ENCODE measurements around the gene MYH6. TPM values are rescaled to one million over a fixed set of nuclear protein-coding genes. Genes with fewer than 3 reads are reported as not detected.

MYH6 gene
- total RNA-seq, 1 donor from 2014 or later = 1,823 TPM

DNA sequence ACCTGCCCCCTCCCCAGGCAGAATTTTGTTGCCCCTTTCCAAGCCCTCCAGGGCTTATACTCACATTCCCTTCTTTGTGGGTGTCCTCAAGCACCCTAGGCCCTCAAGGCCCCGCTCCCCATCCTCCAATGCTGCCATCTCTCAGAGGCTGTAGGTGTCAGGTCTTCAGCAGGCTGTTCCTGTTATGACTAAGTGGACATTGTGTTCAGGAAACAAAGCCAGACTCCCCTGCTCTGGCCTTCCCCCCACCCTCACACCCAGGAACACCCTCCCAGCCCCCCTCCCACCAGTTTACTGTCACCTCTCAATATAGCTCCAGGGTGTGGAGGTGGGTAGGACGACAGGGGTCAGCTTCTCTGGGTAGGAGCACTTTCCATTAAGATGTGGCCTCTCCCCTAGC, 1.4 kb upstream of the MYH6 start:
- intact Hi-C loops (cut with micrococcal nuclease) = no loop called here
- H3K27me3 ChIP-seq (ENCODE audit: low read depth) = peaks cover 5% of the 10 kb centered on the region
- H3K4me3 ChIP-seq = peak overlapping the region; percentile 65
- TF ChIP-seq, protein P1, sequence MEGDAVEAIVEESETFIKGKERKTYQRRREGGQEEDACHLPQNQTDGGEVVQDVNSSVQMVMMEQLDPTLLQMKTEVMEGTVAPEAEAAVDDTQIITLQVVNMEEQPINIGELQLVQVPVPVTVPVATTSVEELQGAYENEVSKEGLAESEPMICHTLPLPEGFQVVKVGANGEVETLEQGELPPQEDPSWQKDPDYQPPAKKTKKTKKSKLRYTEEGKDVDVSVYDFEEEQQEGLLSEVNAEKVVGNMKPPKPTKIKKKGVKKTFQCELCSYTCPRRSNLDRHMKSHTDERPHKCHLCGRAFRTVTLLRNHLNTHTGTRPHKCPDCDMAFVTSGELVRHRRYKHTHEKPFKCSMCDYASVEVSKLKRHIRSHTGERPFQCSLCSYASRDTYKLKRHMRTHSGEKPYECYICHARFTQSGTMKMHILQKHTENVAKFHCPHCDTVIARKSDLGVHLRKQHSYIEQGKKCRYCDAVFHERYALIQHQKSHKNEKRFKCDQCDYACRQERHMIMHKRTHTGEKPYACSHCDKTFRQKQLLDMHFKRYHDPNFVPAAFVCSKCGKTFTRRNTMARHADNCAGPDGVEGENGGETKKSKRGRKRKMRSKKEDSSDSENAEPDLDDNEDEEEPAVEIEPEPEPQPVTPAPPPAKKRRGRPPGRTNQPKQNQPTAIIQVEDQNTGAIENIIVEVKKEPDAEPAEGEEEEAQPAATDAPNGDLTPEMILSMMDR (IDR thresholded peaks at IDR 0.05; ENCODE audit: borderline replicate concordance) = no peak
- peak overlapping the region; percentile 91 for H3K27ac ChIP-seq (replicated peaks)
- DNase-seq = peak; percentile 39
- no peaks in the 10 kb centered on the region for H3K9me3 ChIP-seq (replicated peaks)
- peaks cover 25% of the 10 kb centered on the region for H3K4me1 ChIP-seq
- peaks cover 32% of the 10 kb centered on the region for H3K36me3 ChIP-seq

DNA sequence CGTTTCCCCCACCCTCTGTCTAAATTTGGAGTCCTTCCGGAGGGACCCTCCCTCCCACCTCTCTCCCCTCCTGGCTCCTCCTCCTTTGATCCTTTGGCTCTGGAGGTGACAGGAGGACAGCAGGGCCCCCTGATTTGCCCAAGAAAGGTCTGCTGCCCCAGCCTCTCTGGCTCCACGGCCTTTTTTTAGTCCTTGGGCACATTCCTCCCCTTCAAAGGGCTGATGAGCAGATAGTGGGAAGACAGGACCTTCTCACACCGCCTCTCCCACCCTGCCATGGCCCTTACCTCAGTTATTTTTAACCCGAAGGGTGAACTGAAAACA, 196 bp upstream of the MYH6 start:
- H3K27ac ChIP-seq (replicated peaks) = peak overlapping the region; percentile 91

GRCh38 chr14:23406725-23407355, 1.2 kb downstream of the MYH6 start:
- DNase-seq = peak; percentile 13
- H3K36me3 ChIP-seq = peaks cover 43% of the 10 kb centered on the region
- peaks cover 44% of the 10 kb centered on the region for H3K4me1 ChIP-seq
- no peaks in the 10 kb centered on the region for H3K9me3 ChIP-seq (replicated peaks)
- TF ChIP-seq, protein P1 (IDR thresholded peaks at IDR 0.05; ENCODE audit: borderline replicate concordance) = no peak
- H3K4me3 ChIP-seq = peak overlapping the region; percentile 65
- peak overlapping the region; percentile 91 for H3K27ac ChIP-seq (replicated peaks)
- intact Hi-C loops (cut with micrococcal nuclease) = no loop called here
- peaks cover 11% of the 10 kb centered on the region for H3K27me3 ChIP-seq (ENCODE audit: low read depth)

More for the DNA sequence above, 196 bp upstream of the MYH6 start:
- Histone ChIP-seq H3K4me3 (peak overlapping the region; percentile 65), H3K4me1 (peaks cover 36% of the 10 kb centered on the region), H3K9me3 (replicated peaks) (no peaks in the 10 kb centered on the region), H3K27me3 (ENCODE audit: low read depth) (peaks cover 5% of the 10 kb centered on the region), H3K36me3 (peaks cover 34% of the 10 kb centered on the region)
- intact Hi-C loops (cut with micrococcal nuclease) = no loop called here
- peak; percentile 31 for DNase-seq
- TF ChIP-seq, protein P1 (IDR thresholded peaks at IDR 0.05; ENCODE audit: borderline replicate concordance) = no peak

DNA sequence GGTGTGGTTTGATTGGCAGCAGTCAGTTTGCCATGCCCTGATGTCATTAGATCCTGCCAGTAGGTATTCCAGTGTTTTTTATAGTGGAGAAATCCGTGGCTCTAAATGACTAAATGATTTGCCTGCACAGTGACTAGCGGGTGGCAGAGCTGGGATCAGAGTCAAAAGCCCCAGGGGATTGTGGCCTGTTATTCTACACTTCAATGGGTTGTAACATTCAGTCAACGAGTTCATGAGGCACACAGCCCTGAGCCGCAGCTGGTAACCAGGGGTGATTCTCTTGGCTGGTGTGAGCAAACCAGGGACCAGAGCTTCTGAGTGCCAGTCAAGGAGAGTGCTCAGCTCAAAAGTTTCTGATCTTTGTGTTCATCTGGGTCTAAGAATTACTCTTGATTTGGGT, 1.8 kb downstream of the MYH6 start:
- H3K4me3 ChIP-seq = peak overlapping the region; percentile 65
- H3K27ac ChIP-seq (replicated peaks) = peak overlapping the region; percentile 91
- peaks cover 11% of the 10 kb centered on the region for H3K27me3 ChIP-seq (ENCODE audit: low read depth)

DNA sequence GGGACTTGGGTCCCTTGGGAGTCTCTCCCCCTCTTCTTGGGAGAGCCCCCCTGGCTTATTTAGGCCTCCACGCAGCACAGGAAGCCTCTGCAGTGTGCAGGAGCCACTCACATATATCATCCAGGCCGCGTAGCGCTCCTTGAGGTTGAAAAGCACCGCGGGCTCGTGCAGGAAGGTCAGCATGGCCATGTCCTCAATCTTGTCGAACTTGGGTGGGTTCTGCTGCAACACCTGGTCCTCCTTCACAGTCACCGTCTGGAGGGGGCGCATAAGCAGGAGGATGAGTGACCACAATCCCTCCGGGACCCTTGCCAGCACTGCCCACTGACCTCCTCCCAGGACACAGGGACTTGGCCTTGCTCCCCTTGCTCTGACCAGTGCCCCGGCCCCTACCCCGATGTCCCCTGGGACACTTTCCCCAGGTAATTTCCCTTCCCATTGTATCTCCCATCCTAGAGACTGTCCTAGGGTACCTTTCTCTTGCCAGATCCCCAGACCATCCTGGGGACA, 2.5 kb downstream of the MYH6 start:
- DNase-seq = no peak
- H3K4me3 ChIP-seq = peak overlapping the region; percentile 65
- TF ChIP-seq, protein P1 (IDR thresholded peaks at IDR 0.05; ENCODE audit: borderline replicate concordance) = no peak
- no peaks in the 10 kb centered on the region for H3K9me3 ChIP-seq (replicated peaks)
- intact Hi-C loops (cut with micrococcal nuclease) = no loop called here
- H3K27me3 ChIP-seq (ENCODE audit: low read depth) = peaks cover 11% of the 10 kb centered on the region
- peaks cover 57% of the 10 kb centered on the region for H3K4me1 ChIP-seq
- peaks cover 51% of the 10 kb centered on the region for H3K36me3 ChIP-seq
- H3K27ac ChIP-seq (replicated peaks) = peak overlapping the region; percentile 91

More for the DNA sequence above, 1.8 kb downstream of the MYH6 start:
- peaks cover 50% of the 10 kb centered on the region for H3K4me1 ChIP-seq
- peaks cover 49% of the 10 kb centered on the region for H3K36me3 ChIP-seq
- DNase-seq = peak; percentile 14
- no peaks in the 10 kb centered on the region for H3K9me3 ChIP-seq (replicated peaks)
- intact Hi-C loops (cut with micrococcal nuclease) = no loop called here
- TF ChIP-seq, protein P1 (IDR thresholded peaks at IDR 0.05; ENCODE audit: borderline replicate concordance) = no peak
